Frontal cortex (tissue), 4 donors: ENCODE data around the gene NELFA. TPM values are rescaled to one million over a fixed set of nuclear protein-coding genes. Genes with fewer than 3 reads are reported as not detected.
"Not testable (repeated sequence)": the region's sequence is repeated elsewhere in the genome, so short reads cannot be mapped to it uniquely, and the experiment has no call there.

Source experiments
- DNase-seq, 2 donors: peaks; one replicate each; pipeline ENCODE4 v3.0.0; 2012; ENCODE audit warnings: low spot score in 2 of 2
- FAIRE-seq: peaks from 2 replicates; lab custom pipeline; 2012; peaks lifted over from hg19 to GRCh38; lab: Jason Lieb, UNC
- total RNA-seq: library from RNA; depleted of rRNA; stranded (reverse); fragments of >200 nt; gene quantifications from one replicate; pipeline ENCODE4 v1.2.3, GENCODE V29; 2014
- donor health status: control.
- donor health status: control.
- donor health status: control.

The NELFA gene
- total RNA-seq, 1 donor from 2014 or later, result 16.3 TPM

- DNase-seq, result no peak
These were observed 11.1 kb downstream of the NELFA start for GRCh38 chr4:1997712-1998111.

GRCh38 chr4:1996866-1997611 is 11.7 kb downstream of the NELFA start:
- no peak for DNase-seq
- FAIRE-seq, result no peak

More at GRCh38 chr4:1997712-1998111, 11.1 kb downstream of the NELFA start:
- FAIRE-seq, result no peak

- DNase-seq, result no peak
- FAIRE-seq, result no peak
These were observed 13.8 kb downstream of the NELFA start for GRCh38 chr4:1994938-1995337.

- DNase-seq, result not testable (repeated sequence)
These were observed 14.9 kb downstream of the NELFA start for GRCh38 chr4:1993718-1994516.

GRCh38 chr4:1993169-1993516 is 15.6 kb downstream of the NELFA start:
- no peak for FAIRE-seq
- no peak for DNase-seq

More at GRCh38 chr4:1993718-1994516, 14.9 kb downstream of the NELFA start:
- not testable (repeated sequence) for FAIRE-seq

GRCh38 chr4:1992468-1993168 is 16.2 kb downstream of the NELFA start:
- no peak for FAIRE-seq
- no peak for DNase-seq

GRCh38 chr4:1991596-1992434 is 17.0 kb downstream of the NELFA start:
- FAIRE-seq (no peak), DNase-seq (no peak)

- no peak for FAIRE-seq
- no peak for DNase-seq
These were observed 17.7 kb downstream of the NELFA start for GRCh38 chr4:1991087-1991486.

GRCh38 chr4:1990676-1991075 is 18.1 kb downstream of the NELFA start:
- DNase-seq, result no peak
- FAIRE-seq, result no peak

GRCh38 chr4:1990348-1990645 is 18.5 kb downstream of the NELFA start:
- FAIRE-seq, result no peak
- DNase-seq, result no peak

- DNase-seq, result no peak
- no peak for FAIRE-seq
These were observed 19.0 kb downstream of the NELFA start for GRCh38 chr4:1989533-1990347.

GRCh38 chr4:1988327-1988724 is 20.4 kb downstream of the NELFA start:
- DNase-seq (no peak), FAIRE-seq (no peak)

- no peak for DNase-seq
- FAIRE-seq, result no peak
These were observed 20.9 kb downstream of the NELFA start for GRCh38 chr4:1987721-1988326.

- DNase-seq (no peak), FAIRE-seq (no peak)
These were observed 21.5 kb downstream of the NELFA start for GRCh38 chr4:1987296-1987695.

GRCh38 chr4:1986578-1987210 is 22.1 kb downstream of the NELFA start:
- DNase-seq (no peak), FAIRE-seq (no peak)

- FAIRE-seq, result no peak
These were observed 22.8 kb downstream of the NELFA start for GRCh38 chr4:1985780-1986577.

GRCh38 chr4:1985294-1985693 is 23.5 kb downstream of the NELFA start:
- no peak for FAIRE-seq
- DNase-seq, result no peak

More at GRCh38 chr4:1985780-1986577, 22.8 kb downstream of the NELFA start:
- DNase-seq, result no peak
